MM.1S (cell line): ENCODE data around the gene ZHX3.

Experiments used
- CTCF ChIP-seq: fragments of 300-600 bp; sonication (generic); IDR thresholded peaks from 2 replicates; pipeline ENCODE4 v1.5.1; 2016; ENCODE audit warnings: antibody characterized with exemption, low read length, mixed read lengths
- EZH2 ChIP-seq: fragments of 300-600 bp; sonication (generic); optimal IDR thresholded peaks from 2 replicates; pipeline ENCODE3; 2017; ENCODE audit warnings: low read depth, mild to moderate bottlenecking, antibody characterized with exemption, low read length, mixed read lengths
- EZH2phosphoT487 ChIP-seq: fragments of 300-600 bp; sonication (generic); IDR thresholded peaks from 2 replicates; pipeline ENCODE4 v1.6.1; 2018; ENCODE audit warnings: antibody characterized with exemption, low read length

GRCh38 chr20:41314386-41314785 is 3.1 kb downstream of the ZHX3 start:
- TF ChIP-seq CTCF = no peak
- no peak for TF ChIP-seq EZH2
- no peak for TF ChIP-seq EZH2phosphoT487
